Measurements from ENCODE around the gene MBL2.

Gene MBL2

DNA sequence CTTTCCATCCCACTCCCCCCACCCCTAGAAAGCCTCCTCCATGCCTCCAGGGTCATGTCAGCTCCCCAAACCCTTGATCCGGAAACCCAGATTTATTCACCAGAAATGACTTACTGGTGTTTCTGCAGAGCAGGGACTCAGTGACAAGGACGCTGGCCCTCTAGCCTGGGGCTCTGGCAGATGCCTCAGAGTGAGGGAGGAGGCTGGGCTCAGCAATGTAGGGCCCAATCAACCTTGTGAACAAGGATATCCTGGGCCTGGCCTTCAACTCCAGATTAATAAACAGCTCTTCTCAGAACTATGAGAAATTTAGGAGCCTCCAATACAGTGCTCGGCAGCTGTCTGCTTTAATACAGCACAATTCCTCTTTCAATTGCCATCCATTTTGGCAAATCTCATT lies at the start of gene MBL2:
MBL2 (minus strand) TSS at position 162 of the 400 bp plus-strand sequence. CDS start 1,149 bp downstream, outside the sequence.
- FAIRE-seq (no peak), DNase-seq (ENCODE audit: insufficient read length, low spot score) (no peak)
- TF ChIP-seq POLR2A (IDR thresholded peaks at IDR 0.05; ENCODE audit: low read depth, low read length) = no peak

DNA sequence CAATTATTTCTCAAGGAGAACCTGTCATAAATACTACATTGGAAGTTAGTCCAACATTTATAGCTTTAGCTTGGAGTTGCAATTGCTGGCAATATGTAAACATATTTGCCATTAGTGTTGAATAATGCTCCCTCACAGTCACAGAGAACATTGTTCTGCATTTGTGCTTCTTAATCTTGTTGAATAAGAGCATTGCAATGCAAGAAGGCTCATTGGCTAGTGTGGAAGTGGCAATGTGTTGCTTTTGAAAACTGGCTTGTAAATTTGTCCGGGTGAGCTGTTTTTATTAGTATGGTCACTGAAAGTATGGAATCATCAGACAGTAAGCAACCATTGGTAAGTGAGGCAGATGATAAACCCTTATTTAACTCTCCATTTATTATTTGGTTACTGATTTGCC lies 47.7 kb upstream of the MBL2 start:
- no peak for FAIRE-seq
- TF ChIP-seq POLR2A (IDR thresholded peaks at IDR 0.05; ENCODE audit: low read depth, low read length) = no peak
- no peak for DNase-seq (ENCODE audit: insufficient read length, low spot score)

DNA sequence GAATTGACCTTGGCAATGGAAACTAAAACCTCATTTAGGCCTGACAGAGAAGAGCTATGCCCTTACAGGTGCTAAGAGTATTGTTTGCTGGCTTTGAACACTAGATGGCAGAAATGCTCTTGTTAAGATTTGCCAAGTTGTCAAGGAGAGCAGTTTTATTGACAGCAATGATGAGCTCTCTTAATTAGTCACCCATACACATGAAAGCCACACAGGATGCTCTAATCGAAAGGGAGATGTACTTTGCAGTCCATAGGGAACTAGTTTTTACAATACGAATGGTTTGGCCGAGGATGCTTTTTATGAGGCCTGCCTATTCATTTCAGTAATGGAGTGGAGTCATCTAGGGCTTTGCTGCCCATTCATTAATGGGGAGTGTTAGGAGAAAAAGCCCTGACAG lies 45.4 kb upstream of the MBL2 start:
- TF ChIP-seq POLR2A (IDR thresholded peaks at IDR 0.05; ENCODE audit: low read depth, low read length) = no peak
- DNase-seq (ENCODE audit: insufficient read length, low spot score) (peak; percentile 3), FAIRE-seq (peak; percentile 90)

DNA sequence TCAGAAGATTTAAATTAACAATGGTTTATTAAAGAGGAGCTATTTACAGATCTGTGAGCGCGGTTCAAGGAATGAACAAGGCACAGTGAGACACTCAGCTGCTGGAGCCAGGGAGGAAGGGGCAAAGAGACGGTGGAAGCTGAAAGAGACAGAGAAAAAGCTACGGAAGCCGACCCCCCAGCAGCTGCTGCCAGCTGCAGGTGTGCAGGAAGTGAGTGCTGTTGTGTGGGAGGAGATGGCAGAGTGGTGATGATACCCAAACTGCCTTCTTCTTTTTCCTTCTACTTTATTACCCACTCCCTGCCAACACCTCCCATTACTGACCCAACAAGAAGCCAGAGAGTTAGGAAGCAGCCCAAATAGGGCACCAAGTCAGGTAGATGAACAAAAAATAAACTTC lies 41.9 kb upstream of the MBL2 start:
- no peak for TF ChIP-seq POLR2A (IDR thresholded peaks at IDR 0.05; ENCODE audit: low read depth, low read length)
- no peak for DNase-seq (ENCODE audit: insufficient read length, low spot score)
- FAIRE-seq = no peak

DNA sequence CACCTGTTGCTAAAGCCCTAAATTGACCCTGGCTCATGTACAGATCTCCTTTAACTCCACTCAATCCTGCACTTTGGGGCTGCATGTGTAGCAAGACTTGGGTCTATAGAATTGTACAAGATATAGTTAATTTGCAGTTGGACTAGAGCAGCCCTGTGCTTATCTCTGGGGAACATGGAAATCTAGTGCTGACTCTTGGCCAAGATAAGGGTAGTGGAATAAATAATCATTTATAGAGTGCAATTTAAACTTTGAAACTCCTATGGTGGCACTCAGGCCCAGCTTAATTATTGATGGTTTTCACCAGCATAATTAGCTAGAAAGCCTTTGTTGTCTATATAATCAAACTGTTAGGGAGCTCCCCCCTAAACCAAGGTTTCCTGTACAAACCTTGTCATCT lies 39.2 kb upstream of the MBL2 start:
- DNase-seq (ENCODE audit: insufficient read length, low spot score) = no peak
- no peak for TF ChIP-seq POLR2A (IDR thresholded peaks at IDR 0.05; ENCODE audit: low read depth, low read length)
- FAIRE-seq = no peak

DNA sequence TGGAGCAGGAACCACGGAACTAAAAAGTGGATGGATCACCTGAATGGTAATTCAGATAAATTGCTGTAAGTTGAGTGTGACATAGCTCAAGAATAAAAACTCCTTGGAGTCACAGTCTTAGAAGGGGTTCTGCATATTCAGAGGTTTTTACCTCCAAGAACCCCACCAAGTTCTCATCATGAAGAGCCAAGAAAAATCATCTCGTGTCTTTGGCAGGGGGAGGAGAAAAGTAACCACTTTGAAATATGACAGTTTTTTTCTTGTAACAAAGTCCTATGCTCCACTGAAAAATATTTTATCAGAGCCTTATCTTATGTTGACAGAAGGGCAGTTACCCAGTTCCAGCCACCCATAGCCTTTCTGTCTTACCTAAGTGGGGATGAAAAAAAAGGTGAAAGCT lies 38.2 kb upstream of the MBL2 start:
- DNase-seq (ENCODE audit: insufficient read length, low spot score) (no peak), FAIRE-seq (no peak)
- TF ChIP-seq POLR2A (IDR thresholded peaks at IDR 0.05; ENCODE audit: low read depth, low read length) = no peak

DNA sequence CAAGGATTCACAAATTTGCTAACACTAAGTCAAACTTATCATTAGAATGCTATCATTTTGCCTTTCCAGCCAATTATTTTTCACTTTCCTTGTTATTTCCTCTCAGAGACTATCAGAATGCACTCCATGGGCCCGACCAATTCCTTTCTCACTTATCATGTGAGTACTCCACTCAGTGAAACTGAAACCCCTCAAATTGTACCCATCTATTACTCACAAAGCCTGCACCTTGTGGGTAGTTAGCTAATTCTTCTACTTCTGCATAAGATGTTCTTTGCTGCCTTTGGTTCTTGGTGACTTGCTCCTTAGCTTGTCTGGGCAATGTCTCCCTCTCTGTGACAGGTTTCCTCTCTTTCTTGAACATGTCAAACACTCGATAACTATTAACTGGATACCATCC lies 35.2 kb upstream of the MBL2 start:
- TF ChIP-seq POLR2A (IDR thresholded peaks at IDR 0.05; ENCODE audit: low read depth, low read length) = no peak
- no peak for FAIRE-seq
- no peak for DNase-seq (ENCODE audit: insufficient read length, low spot score)

DNA sequence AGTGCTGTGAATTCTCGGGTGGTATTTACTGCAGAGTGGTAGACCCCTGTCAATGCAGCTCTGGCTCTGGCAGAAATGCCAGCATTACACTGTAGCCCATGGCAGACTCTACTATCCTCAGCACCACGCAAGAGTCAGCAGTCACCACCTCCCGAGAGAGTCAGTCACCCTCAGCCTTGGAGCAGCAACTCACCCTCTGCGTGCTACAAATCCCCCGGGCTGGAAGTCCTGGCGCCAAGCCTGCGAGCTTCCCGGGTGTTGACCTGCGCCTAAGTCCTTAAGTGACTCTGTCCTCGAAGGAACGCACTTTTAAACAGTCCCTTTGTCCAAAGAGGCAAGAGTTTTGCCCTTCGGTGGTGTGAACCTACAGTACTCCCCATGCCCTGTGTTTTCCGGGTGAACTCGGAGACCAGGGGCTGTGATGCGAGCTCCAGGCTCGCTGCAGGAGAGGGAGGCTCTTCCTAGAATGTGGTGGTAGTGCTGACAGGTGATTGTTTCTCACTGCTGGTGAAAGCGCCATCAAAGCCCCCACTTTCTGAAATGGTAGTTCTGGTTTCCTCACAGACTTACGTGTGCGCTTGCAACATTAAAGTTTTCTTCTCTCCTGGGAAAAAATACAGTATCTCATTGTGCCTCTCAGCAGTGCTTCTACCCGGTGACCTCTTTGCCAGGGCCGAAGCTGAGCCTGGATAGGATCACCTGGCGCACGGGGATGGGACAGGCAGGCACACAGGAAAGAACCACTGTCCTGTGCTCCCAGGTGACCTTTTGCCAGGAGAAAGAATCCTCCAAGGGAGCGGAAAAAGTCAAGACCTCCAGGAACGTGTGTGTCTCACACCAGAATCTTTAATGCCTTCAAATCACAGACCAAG lies 33.1 kb upstream of the MBL2 start:
- FAIRE-seq (no peak), DNase-seq (ENCODE audit: insufficient read length, low spot score) (no peak)
- TF ChIP-seq POLR2A (IDR thresholded peaks at IDR 0.05; ENCODE audit: low read depth, low read length) = no peak

DNA sequence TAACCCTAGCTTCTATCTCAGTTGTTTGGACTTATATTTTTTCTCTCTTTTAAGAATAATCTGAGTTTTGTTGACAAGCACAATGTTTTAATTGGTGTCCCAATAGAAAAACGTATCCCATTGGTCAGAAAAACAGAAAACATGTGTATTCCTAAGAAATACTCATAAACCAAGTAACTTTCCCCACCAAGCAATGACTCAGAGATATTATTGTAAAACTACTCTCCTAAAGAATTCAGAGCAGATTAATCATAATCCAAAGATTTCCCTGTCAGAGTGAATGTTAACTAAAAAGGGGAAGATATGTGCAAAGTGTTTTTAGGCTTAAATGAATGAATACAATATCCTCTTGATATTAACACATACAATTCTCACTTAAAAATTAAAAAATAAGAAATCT lies 29.4 kb upstream of the MBL2 start:
- DNase-seq (ENCODE audit: insufficient read length, low spot score) (no peak), FAIRE-seq (no peak)
- no peak for TF ChIP-seq POLR2A (IDR thresholded peaks at IDR 0.05; ENCODE audit: low read depth, low read length)

DNA sequence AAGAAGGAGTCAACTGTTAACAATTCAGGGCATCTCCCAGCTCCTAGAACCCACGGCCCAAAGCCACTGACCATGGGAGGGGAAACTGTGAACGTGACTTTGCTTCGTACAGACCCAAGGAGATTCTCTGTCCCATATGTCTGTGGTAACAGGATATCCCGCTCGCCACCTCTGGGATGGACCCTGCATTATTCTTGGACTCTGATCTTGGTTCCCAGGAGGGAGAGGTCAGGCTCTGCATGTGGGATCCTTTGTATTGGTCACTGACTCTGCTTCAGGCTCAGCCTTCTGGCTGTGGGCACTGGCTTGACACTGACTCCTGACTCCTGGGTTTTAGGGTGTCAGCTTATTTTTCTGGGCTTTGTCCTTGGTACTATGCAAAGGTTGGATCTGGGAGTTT lies 13.5 kb upstream of the MBL2 start:
- DNase-seq (ENCODE audit: insufficient read length, low spot score) (no peak), FAIRE-seq (no peak)
- TF ChIP-seq POLR2A (IDR thresholded peaks at IDR 0.05; ENCODE audit: low read depth, low read length) = no peak

DNA sequence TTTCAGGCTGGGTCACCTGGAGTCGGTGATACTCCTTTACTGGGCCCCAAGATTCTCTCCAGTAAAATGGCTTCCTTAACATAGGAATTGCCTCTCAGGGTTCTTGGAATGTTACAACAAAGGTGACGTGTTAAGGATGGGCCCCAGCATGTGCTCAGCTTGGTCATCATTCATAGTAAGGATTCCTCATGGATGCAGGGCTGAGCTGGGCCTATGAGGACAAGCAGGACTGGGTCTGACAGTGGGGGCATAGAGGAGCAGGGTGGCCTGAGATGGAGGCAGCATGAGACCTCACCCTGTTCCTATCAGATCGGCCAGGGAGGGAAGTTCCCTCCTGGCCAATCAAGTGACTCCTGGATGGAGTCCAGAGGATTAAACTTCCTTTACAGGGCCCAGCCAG lies 12.8 kb upstream of the MBL2 start:
- DNase-seq (ENCODE audit: insufficient read length, low spot score) (no peak), FAIRE-seq (no peak)
- no peak for TF ChIP-seq POLR2A (IDR thresholded peaks at IDR 0.05; ENCODE audit: low read depth, low read length)

DNA sequence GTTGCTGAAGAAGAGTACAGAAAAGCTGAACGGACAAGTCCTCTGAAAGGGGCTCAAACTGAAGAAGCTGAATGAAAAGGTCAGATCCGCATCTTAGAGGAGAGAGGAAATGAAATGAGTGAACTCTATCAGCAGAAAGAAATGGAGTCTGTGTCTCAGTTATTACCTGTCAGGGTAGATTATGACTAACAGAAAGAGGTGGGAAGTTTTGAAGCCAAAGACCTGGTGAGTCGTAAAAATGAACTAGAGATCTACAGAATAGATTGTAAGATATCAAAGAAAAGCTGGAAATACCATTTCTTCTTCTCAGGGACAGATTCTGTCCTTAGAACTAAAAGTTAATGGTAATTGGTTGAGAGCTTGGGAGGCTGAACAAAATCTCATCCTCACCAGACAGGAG lies 11.1 kb upstream of the MBL2 start:
- no peak for TF ChIP-seq POLR2A (IDR thresholded peaks at IDR 0.05; ENCODE audit: low read depth, low read length)
- FAIRE-seq (no peak), DNase-seq (ENCODE audit: insufficient read length, low spot score) (no peak)

DNA sequence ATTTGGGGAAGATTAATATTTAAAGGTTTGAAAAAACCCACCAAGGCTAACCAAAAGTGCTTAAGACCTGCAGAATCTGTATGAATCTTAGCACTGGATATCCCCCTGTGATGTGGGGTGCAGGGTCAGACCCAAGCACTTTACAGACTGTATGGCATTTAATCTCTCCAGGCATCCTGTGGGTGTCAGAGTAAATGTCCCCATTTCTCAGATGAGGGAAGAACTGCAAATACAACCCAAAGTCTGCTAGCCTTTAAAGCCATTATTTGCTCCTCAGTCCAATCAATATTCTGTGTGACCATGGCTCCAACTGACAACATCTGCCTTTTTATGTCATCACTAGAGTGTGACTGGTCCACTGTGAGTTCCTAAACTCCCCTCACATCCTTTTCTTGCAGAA lies 10.0 kb upstream of the MBL2 start:
- TF ChIP-seq POLR2A (IDR thresholded peaks at IDR 0.05; ENCODE audit: low read depth, low read length) = no peak

DNA sequence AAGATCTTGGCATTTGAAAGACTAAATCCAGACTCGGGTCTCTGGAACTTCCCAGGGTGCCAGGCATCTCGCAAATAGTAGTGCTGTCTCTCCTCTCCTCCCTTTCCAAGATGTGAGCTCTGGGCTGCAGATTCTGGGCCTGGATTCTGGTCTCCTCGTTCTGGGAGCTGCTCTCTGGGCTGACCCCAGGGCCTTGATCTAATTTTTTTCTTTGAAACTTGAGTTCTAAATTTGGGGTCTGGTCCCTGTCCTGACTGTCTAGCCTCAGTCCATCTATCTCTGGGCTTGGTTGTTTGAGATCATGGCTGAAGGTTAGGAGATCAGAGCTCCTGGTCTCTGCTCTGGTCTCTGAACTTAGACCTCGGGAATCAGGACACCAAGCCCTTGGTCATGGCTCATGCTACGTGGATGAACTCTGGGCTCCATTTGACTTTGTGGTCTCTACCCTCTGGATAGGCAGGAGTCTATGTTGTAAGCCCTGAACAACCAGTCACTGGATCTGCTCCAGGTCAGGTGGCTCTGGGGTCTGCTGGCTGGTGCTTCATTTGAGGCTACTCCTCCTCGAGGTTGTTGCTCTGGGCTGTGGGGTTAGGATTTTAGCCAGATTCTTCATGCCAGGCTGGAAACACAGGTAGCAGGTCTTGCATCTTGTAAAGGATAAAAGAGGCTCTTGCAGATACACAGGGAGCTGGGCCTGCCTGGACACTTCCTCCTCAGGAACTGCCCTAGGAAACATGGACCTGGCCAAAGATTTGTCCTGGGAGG lies 8.0 kb upstream of the MBL2 start:
- DNase-seq (ENCODE audit: insufficient read length, low spot score) = no peak
- no peak for FAIRE-seq
- no peak for TF ChIP-seq POLR2A (IDR thresholded peaks at IDR 0.05; ENCODE audit: low read depth, low read length)

More for the DNA sequence above, 10.0 kb upstream of the MBL2 start:
- FAIRE-seq = no peak
- no peak for DNase-seq (ENCODE audit: insufficient read length, low spot score)

Data from H54 (cell line).